Neutrophil (primary cell): ENCODE results near the gene HEY2.
A peak's percentile ranks its signal among the peaks of the same experiment; 100 is the strongest.

Experiments
- H3K27ac ChIP-seq: fragments of 200-600 bp; sonication (generic); 2 replicates; pipeline ENCODE4 v1.5.1; 2016; ENCODE audit warnings: mild to moderate bottlenecking, moderate library complexity
- H3K27me3 ChIP-seq: fragments of 200-600 bp; sonication (generic); 2 replicates; pipeline ENCODE4 v1.6.0; 2016; ENCODE audit warnings: mild to moderate bottlenecking
- H3K36me3 ChIP-seq: fragments of 200-600 bp; sonication (generic); 2 replicates; pipeline ENCODE4 v1.5.1; 2017
- H3K4me1 ChIP-seq, 2 experiments: fragments of 200-600 bp in 1 of 2; sonication (generic) in 1 of 2; 1 replicate in 1 of 2; 2 replicates in 1 of 2; pipeline versions ENCODE4 v1.5.1 to v1.6.1; 2013 to 2016; ENCODE audit warnings: low read depth in 1 of 2, low read length in 1 of 2, mild to moderate bottlenecking in 1 of 2, moderate library complexity in 1 of 2; ENCODE audit not compliant: control insufficient read depth in 1 of 2, insufficient read depth in 1 of 2
- H3K4me3 ChIP-seq, 2 experiments: fragments of 200-600 bp in 1 of 2; sonication (generic) in 1 of 2; 1 replicate in 1 of 2; 2 replicates in 1 of 2; pipeline ENCODE4 v1.5.1; 2013 to 2016; ENCODE audit warnings: low read depth in 1 of 2, low read length in 1 of 2, mild to moderate bottlenecking in 1 of 2, moderate library complexity in 1 of 2
- H3K9me3 ChIP-seq: fragments of 200-600 bp; sonication (generic); 2 replicates; pipeline ENCODE4 v1.5.1; 2016
- TF ChIP-seq, protein P1 (sequence below): fragments of 200-600 bp; sonication (generic); IDR thresholded peaks from 2 replicates; pipeline ENCODE4 v1.5.1; 2016; ENCODE audit warnings: antibody characterized with exemption

HEY2 gene

GRCh38 chr6:125748406-125749172 is 843 bp upstream of the HEY2 start:
- Histone ChIP-seq H3K27me3 (peaks cover 100% of the 10 kb centered on the region), H3K36me3 (no peaks in the 10 kb centered on the region), H3K9me3 (no peaks in the 10 kb centered on the region), H3K27ac (no peak overlapping the region), H3K4me3 (peak overlapping the region; percentile 72 to 91), H3K4me1 (peaks cover 43 to 51% of the 10 kb centered on the region in 2 experiments)
- TF ChIP-seq, protein P1, sequence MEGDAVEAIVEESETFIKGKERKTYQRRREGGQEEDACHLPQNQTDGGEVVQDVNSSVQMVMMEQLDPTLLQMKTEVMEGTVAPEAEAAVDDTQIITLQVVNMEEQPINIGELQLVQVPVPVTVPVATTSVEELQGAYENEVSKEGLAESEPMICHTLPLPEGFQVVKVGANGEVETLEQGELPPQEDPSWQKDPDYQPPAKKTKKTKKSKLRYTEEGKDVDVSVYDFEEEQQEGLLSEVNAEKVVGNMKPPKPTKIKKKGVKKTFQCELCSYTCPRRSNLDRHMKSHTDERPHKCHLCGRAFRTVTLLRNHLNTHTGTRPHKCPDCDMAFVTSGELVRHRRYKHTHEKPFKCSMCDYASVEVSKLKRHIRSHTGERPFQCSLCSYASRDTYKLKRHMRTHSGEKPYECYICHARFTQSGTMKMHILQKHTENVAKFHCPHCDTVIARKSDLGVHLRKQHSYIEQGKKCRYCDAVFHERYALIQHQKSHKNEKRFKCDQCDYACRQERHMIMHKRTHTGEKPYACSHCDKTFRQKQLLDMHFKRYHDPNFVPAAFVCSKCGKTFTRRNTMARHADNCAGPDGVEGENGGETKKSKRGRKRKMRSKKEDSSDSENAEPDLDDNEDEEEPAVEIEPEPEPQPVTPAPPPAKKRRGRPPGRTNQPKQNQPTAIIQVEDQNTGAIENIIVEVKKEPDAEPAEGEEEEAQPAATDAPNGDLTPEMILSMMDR = no peak

- Histone ChIP-seq H3K4me3 (peak overlapping the region; percentile 72 to 91), H3K27ac (peak overlapping the region; percentile 32), H3K4me1 (peaks cover 43 to 51% of the 10 kb centered on the region in 2 experiments), H3K36me3 (no peaks in the 10 kb centered on the region), H3K9me3 (no peaks in the 10 kb centered on the region), H3K27me3 (peaks cover 100% of the 10 kb centered on the region)
- TF ChIP-seq, protein P1 = no peak
Measured at GRCh38 chr6:125749865-125750691, 646 bp downstream of the HEY2 start.

DNA sequence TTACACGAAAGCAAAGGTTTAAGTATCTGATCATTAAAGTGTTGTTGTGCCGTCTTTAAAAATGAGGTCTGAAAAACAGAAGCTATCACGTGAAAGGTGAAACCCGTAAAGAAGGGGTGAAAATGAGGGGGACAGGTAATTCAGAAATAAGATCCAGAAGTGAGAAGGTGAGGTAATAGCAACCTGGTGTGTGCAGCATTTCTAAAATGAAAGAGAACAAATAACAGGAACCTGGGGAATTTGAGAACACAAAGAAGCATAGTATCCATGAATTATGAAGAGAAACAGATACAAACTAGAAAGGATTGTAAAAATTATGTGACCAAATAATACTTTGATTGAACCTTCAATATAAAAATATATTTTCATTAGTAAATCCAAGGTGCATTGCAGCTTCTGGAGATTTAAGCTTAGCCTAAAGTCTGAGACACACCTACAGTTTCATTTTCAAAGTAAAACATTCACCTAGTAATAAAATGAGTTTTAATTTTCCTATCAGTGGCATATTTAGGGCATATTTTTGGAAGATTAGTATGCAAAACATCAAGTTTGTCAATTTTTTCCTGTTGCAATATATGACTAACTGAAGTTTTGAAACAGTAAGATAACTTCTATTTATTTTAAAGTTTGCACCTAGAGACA is 1.4 kb downstream of the HEY2 start:
- Histone ChIP-seq H3K4me3 (peak overlapping the region in 1 of 2 experiments; percentile 91), H3K27me3 (peaks cover 100% of the 10 kb centered on the region)

GRCh38 chr6:125751334-125751916 is 2.0 kb downstream of the HEY2 start:
- Histone ChIP-seq H3K9me3 (no peaks in the 10 kb centered on the region), H3K4me3 (no peak overlapping the region), H3K27me3 (peaks cover 100% of the 10 kb centered on the region), H3K27ac (no peak overlapping the region), H3K4me1 (peaks cover 42 to 50% of the 10 kb centered on the region in 2 experiments), H3K36me3 (no peaks in the 10 kb centered on the region)
- TF ChIP-seq, protein P1 = no peak

More for the DNA sequence above, 1.4 kb downstream of the HEY2 start:
- H3K4me1 ChIP-seq = peaks cover 43 to 51% of the 10 kb centered on the region in 2 experiments
- TF ChIP-seq, protein P1 = no peak
- no peak overlapping the region for H3K27ac ChIP-seq
- no peaks in the 10 kb centered on the region for H3K9me3 ChIP-seq
- H3K36me3 ChIP-seq = no peaks in the 10 kb centered on the region

GRCh38 chr6:125752773-125753172 is 3.3 kb downstream of the HEY2 start:
- Histone ChIP-seq H3K4me1 (peaks cover 29 to 36% of the 10 kb centered on the region in 2 experiments), H3K4me3 (no peak overlapping the region), H3K27ac (no peak overlapping the region), H3K36me3 (no peaks in the 10 kb centered on the region), H3K27me3 (peaks cover 100% of the 10 kb centered on the region), H3K9me3 (no peaks in the 10 kb centered on the region)
- TF ChIP-seq, protein P1 = no peak
